ENCODE measurements around the gene SHANK2.

Gene SHANK2

GRCh38 chr11:71279916-71280645 is 27.7 kb upstream of the SHANK2 start:
- H3K4me2 ChIP-seq (ENCODE audit: low read depth, low read length, poor library complexity, severe bottlenecking): no peak overlapping the region
- H3K9me2 ChIP-seq (replicated peaks; ENCODE audit: low read depth, low read length): no peaks in the 10 kb centered on the region
- TF ChIP-seq CTCF (conservative IDR thresholded peaks at IDR 0.05; ENCODE audit: low read length) (no peak), EZH2phosphoT487 (IDR thresholded peaks at IDR 0.05; ENCODE audit: borderline replicate concordance) (no peak)
- no peaks in the 10 kb centered on the region for H4K20me1 ChIP-seq (ENCODE audit: insufficient read depth, low read length, poor library complexity, severe bottlenecking)
- no peaks in the 10 kb centered on the region for H3K4me1 ChIP-seq (ENCODE audit: insufficient read depth, low read length, poor library complexity, severe bottlenecking)
- H2AFZ ChIP-seq (ENCODE audit: low read length): no peak overlapping the region
- no peak overlapping the region for H3K9ac ChIP-seq (ENCODE audit: low read depth, low read length, poor library complexity, severe bottlenecking)
- peaks cover 9% of the 10 kb centered on the region; the same call in 1 of the 2 replicates for H3K9me3 ChIP-seq (ENCODE audit: insufficient read depth, low read depth, low read length)
- no peak overlapping the region for H3K4me3 ChIP-seq (ENCODE audit: low read length, poor library complexity, severe bottlenecking)
- H3K36me3 ChIP-seq (ENCODE audit: insufficient read depth, low read length): no peaks in the 10 kb centered on the region
- H3K79me2 ChIP-seq (ENCODE audit: insufficient read depth, low read length): no peaks in the 10 kb centered on the region
- H3K27me3 ChIP-seq (ENCODE audit: insufficient read depth, low read length, poor library complexity, severe bottlenecking): no peaks in the 10 kb centered on the region
- no peaks in the 10 kb centered on the region for H3F3A ChIP-seq (ENCODE audit: low read depth)

- no peaks in the 10 kb centered on the region for H3F3A ChIP-seq (ENCODE audit: low read depth)
- no peaks in the 10 kb centered on the region for H3K36me3 ChIP-seq (ENCODE audit: insufficient read depth, low read length)
- no peaks in the 10 kb centered on the region for H3K79me2 ChIP-seq (ENCODE audit: insufficient read depth, low read length)
- no peaks in the 10 kb centered on the region for H3K27me3 ChIP-seq (ENCODE audit: insufficient read depth, low read length, poor library complexity, severe bottlenecking)
- H3K9me2 ChIP-seq (replicated peaks; ENCODE audit: low read depth, low read length): no peaks in the 10 kb centered on the region
- H2AFZ ChIP-seq (ENCODE audit: low read length): no peak overlapping the region
- TF ChIP-seq EZH2phosphoT487 (IDR thresholded peaks at IDR 0.05; ENCODE audit: borderline replicate concordance) (no peak), CTCF (conservative IDR thresholded peaks at IDR 0.05; ENCODE audit: low read length) (no peak)
- H4K20me1 ChIP-seq (ENCODE audit: insufficient read depth, low read length, poor library complexity, severe bottlenecking): no peaks in the 10 kb centered on the region
- H3K4me1 ChIP-seq (ENCODE audit: insufficient read depth, low read length, poor library complexity, severe bottlenecking): no peaks in the 10 kb centered on the region
- H3K4me2 ChIP-seq (ENCODE audit: low read depth, low read length, poor library complexity, severe bottlenecking): no peak overlapping the region
- no peaks in the 10 kb centered on the region; the same call in 1 of the 2 replicates for H3K9me3 ChIP-seq (ENCODE audit: insufficient read depth, low read depth, low read length)
- H3K9ac ChIP-seq (ENCODE audit: low read depth, low read length, poor library complexity, severe bottlenecking): no peak overlapping the region
- H3K4me3 ChIP-seq (ENCODE audit: low read length, poor library complexity, severe bottlenecking): no peak overlapping the region
Observed at GRCh38 chr11:71272161-71272560, 19.8 kb upstream of the SHANK2 start.

GRCh38 chr11:71269603-71270511 is 17.5 kb upstream of the SHANK2 start:
- Histone ChIP-seq H3F3A (ENCODE audit: low read depth) (no peaks in the 10 kb centered on the region), H3K4me1 (ENCODE audit: insufficient read depth, low read length, poor library complexity, severe bottlenecking) (no peaks in the 10 kb centered on the region), H3K27me3 (ENCODE audit: insufficient read depth, low read length, poor library complexity, severe bottlenecking) (no peaks in the 10 kb centered on the region), H4K20me1 (ENCODE audit: insufficient read depth, low read length, poor library complexity, severe bottlenecking) (no peaks in the 10 kb centered on the region), H3K4me2 (ENCODE audit: low read depth, low read length, poor library complexity, severe bottlenecking) (no peak overlapping the region), H3K9me3 (ENCODE audit: insufficient read depth, low read depth, low read length) (no peaks in the 10 kb centered on the region; the same call in 1 of the 2 replicates), H3K79me2 (ENCODE audit: insufficient read depth, low read length) (no peaks in the 10 kb centered on the region), H3K4me3 (ENCODE audit: low read length, poor library complexity, severe bottlenecking) (no peak overlapping the region), H3K9ac (ENCODE audit: low read depth, low read length, poor library complexity, severe bottlenecking) (no peak overlapping the region), H3K9me2 (replicated peaks; ENCODE audit: low read depth, low read length) (no peaks in the 10 kb centered on the region), H2AFZ (ENCODE audit: low read length) (no peak overlapping the region), H3K36me3 (ENCODE audit: insufficient read depth, low read length) (no peaks in the 10 kb centered on the region)
- TF ChIP-seq EZH2phosphoT487 (IDR thresholded peaks at IDR 0.05; ENCODE audit: borderline replicate concordance) (no peak), CTCF (conservative IDR thresholded peaks at IDR 0.05; ENCODE audit: low read length) (no peak)
